Activated CD4-positive, alpha-beta memory T cell treated with anti-CD3 and anti-CD28 coated beads, Interleukin-2, amount 10 ng/mL, durations not matched to agents 7 days and 5 days (primary cell): Measurements from ENCODE around the gene RAB8B. TPM values are rescaled to one million over a fixed set of nuclear protein-coding genes. Genes with fewer than 3 reads are reported as not detected.

ENCODE experiments used
- CTCF ChIA-PET: fragments of 350-600 bp; sonication (Branson Sonifier 250); formaldehyde crosslinking; loops from one replicate; lab custom pipeline; 2021; ENCODE audit warnings: antibody characterized with exemption, inconsistent platforms; lab: Charles Lee
- POLR2A ChIA-PET: fragments of 350-600 bp; sonication (Branson Sonifier 250); formaldehyde crosslinking; loops from one replicate; lab custom pipeline; 2021; ENCODE audit warnings: antibody characterized with exemption; lab: Charles Lee
- DNase-seq: peaks from one replicate; pipeline ENCODE4 v3.0.0-alpha.2; 2020
- H3K27ac Mint-ChIP-seq: one replicate; pipeline ENCODE4 v1.8.0; 2021; ENCODE audit warnings: mild to moderate bottlenecking, mixed read lengths
- H3K27me3 Mint-ChIP-seq: one replicate; pipeline ENCODE4 v1.8.0; 2021; ENCODE audit warnings: mixed read lengths
- H3K36me3 Mint-ChIP-seq: one replicate; pipeline ENCODE4 v1.8.0; 2021; ENCODE audit warnings: low read depth, mixed read lengths
- H3K4me1 Mint-ChIP-seq: one replicate; pipeline ENCODE4 v1.8.0; 2021; ENCODE audit warnings: mixed read lengths
- H3K4me3 Mint-ChIP-seq: one replicate; pipeline ENCODE4 v1.8.0; 2021; ENCODE audit warnings: mild to moderate bottlenecking, mixed read lengths
- H3K9me3 Mint-ChIP-seq: one replicate; pipeline ENCODE4 v1.8.0; 2021; ENCODE audit warnings: mixed read lengths
- total RNA-seq, 2 experiments: library from RNA; stranded (reverse); gene quantifications; one replicate each; pipeline ENCODE4 v1.2.3, GENCODE V29; 2021

RAB8B gene
- total RNA-seq, 2 experiments from 2014 or later: 133 to 139 TPM

GRCh38 chr15:63218100-63218808, 28.8 kb downstream of the RAB8B start:
- peaks cover 41% of the 10 kb centered on the region for H3K36me3 Mint-ChIP-seq
- H3K27ac Mint-ChIP-seq: no peak overlapping the region
- H3K9me3 Mint-ChIP-seq: no peaks in the 10 kb centered on the region
- H3K4me1 Mint-ChIP-seq: peaks cover 41% of the 10 kb centered on the region
- ChIA-PET POLR2A (interaction anchor here (9.4 kb wide), 1 partner anchor 24 kb away, joined by 177 read pairs; no protein-coding TSS in a partner anchor), CTCF (interaction anchor here (0.5 to 1.6 kb wide), 2 partner anchors 21 to 24 kb away, joined by 3 to 4 read pairs; no protein-coding TSS in a partner anchor)
- no peak for DNase-seq
- H3K27me3 Mint-ChIP-seq: no peaks in the 10 kb centered on the region
- no peak overlapping the region for H3K4me3 Mint-ChIP-seq

GRCh38 chr15:63219196-63219710, 29.8 kb downstream of the RAB8B start:
- peaks cover 31% of the 10 kb centered on the region for H3K4me1 Mint-ChIP-seq
- H3K27ac Mint-ChIP-seq: no peak overlapping the region
- no peak for DNase-seq
- H3K27me3 Mint-ChIP-seq: no peaks in the 10 kb centered on the region
- H3K36me3 Mint-ChIP-seq: peaks cover 41% of the 10 kb centered on the region
- ChIA-PET CTCF (no interaction called here), POLR2A (no interaction called here)
- H3K9me3 Mint-ChIP-seq: no peaks in the 10 kb centered on the region
- H3K4me3 Mint-ChIP-seq: no peak overlapping the region

- ChIA-PET CTCF (no interaction called here), POLR2A (interaction anchor here (0.6 to 1.6 kb wide), 5 partner anchors 9 to 29 kb away, joined by 3 to 6 read pairs (median 4); no protein-coding TSS in a partner anchor)
- Mint-ChIP-seq H3K27me3 (no peaks in the 10 kb centered on the region), H3K4me1 (peaks cover 20% of the 10 kb centered on the region), H3K4me3 (no peak overlapping the region), H3K36me3 (peaks cover 53% of the 10 kb centered on the region), H3K9me3 (no peaks in the 10 kb centered on the region), H3K27ac (no peak overlapping the region)
- DNase-seq: no peak
Measured at GRCh38 chr15:63221346-63221745, 31.9 kb downstream of the RAB8B start.

GRCh38 chr15:63223463-63223862, 34.1 kb downstream of the RAB8B start:
- H3K27me3 Mint-ChIP-seq: no peaks in the 10 kb centered on the region
- DNase-seq: no peak
- no peak overlapping the region for H3K4me3 Mint-ChIP-seq
- H3K9me3 Mint-ChIP-seq: no peaks in the 10 kb centered on the region
- peaks cover 35% of the 10 kb centered on the region for H3K4me1 Mint-ChIP-seq
- no peak overlapping the region for H3K27ac Mint-ChIP-seq
- ChIA-PET POLR2A (no interaction called here), CTCF (no interaction called here)
- peaks cover 63% of the 10 kb centered on the region for H3K36me3 Mint-ChIP-seq

GRCh38 chr15:63225381-63225780, 36.0 kb downstream of the RAB8B start:
- Mint-ChIP-seq H3K4me1 (peaks cover 33% of the 10 kb centered on the region), H3K27me3 (no peaks in the 10 kb centered on the region), H3K27ac (no peak overlapping the region), H3K36me3 (peaks cover 50% of the 10 kb centered on the region), H3K4me3 (no peak overlapping the region), H3K9me3 (no peaks in the 10 kb centered on the region)
- CTCF ChIA-PET: interaction anchor here (1.3 kb wide), 1 partner anchor 177 kb away, joined by 3 read pairs; no protein-coding TSS in a partner anchor
- no peak for DNase-seq
- POLR2A ChIA-PET: interaction anchor here (0.6 kb wide), 1 partner anchor 34 kb away, joined by 3 read pairs; no protein-coding TSS in a partner anchor

GRCh38 chr15:63226155-63226883, 36.9 kb downstream of the RAB8B start:
- no peaks in the 10 kb centered on the region for H3K9me3 Mint-ChIP-seq
- ChIA-PET CTCF (interaction anchor here (1.3 kb wide), 1 partner anchor 178 kb away, joined by 3 read pairs; no protein-coding TSS in a partner anchor), POLR2A (interaction anchor here (9.3 kb wide), 1 partner anchor 32 kb away, joined by 122 read pairs; no protein-coding TSS in a partner anchor)
- no peak for DNase-seq
- H3K27me3 Mint-ChIP-seq: no peaks in the 10 kb centered on the region
- peaks cover 30% of the 10 kb centered on the region for H3K4me1 Mint-ChIP-seq
- H3K4me3 Mint-ChIP-seq: no peak overlapping the region
- H3K27ac Mint-ChIP-seq: no peak overlapping the region
- H3K36me3 Mint-ChIP-seq: peaks cover 45% of the 10 kb centered on the region

GRCh38 chr15:63226966-63227401, 37.6 kb downstream of the RAB8B start:
- H3K9me3 Mint-ChIP-seq: no peaks in the 10 kb centered on the region
- H3K4me3 Mint-ChIP-seq: no peak overlapping the region
- ChIA-PET CTCF (no interaction called here), POLR2A (interaction anchor here (9.3 kb wide), 1 partner anchor 32 kb away, joined by 122 read pairs; no protein-coding TSS in a partner anchor)
- peaks cover 33% of the 10 kb centered on the region for H3K4me1 Mint-ChIP-seq
- H3K27me3 Mint-ChIP-seq: no peaks in the 10 kb centered on the region
- DNase-seq: no peak
- H3K27ac Mint-ChIP-seq: no peak overlapping the region
- peaks cover 41% of the 10 kb centered on the region for H3K36me3 Mint-ChIP-seq

- POLR2A ChIA-PET: interaction anchor here (9.3 kb wide), 1 partner anchor 33 kb away, joined by 122 read pairs; no protein-coding TSS in a partner anchor
- Mint-ChIP-seq H3K4me3 (no peak overlapping the region), H3K36me3 (peaks cover 41% of the 10 kb centered on the region), H3K27ac (no peak overlapping the region), H3K27me3 (no peaks in the 10 kb centered on the region), H3K4me1 (peaks cover 40% of the 10 kb centered on the region), H3K9me3 (no peaks in the 10 kb centered on the region)
- CTCF ChIA-PET: no interaction called here
- no peak for DNase-seq
Measured at GRCh38 chr15:63227689-63228088, 38.3 kb downstream of the RAB8B start.

- Mint-ChIP-seq H3K9me3 (no peaks in the 10 kb centered on the region), H3K4me3 (no peak overlapping the region), H3K27me3 (no peaks in the 10 kb centered on the region), H3K27ac (peak overlapping the region; percentile 76), H3K36me3 (peaks cover 34% of the 10 kb centered on the region), H3K4me1 (peaks cover 62% of the 10 kb centered on the region)
- ChIA-PET CTCF (interaction anchor here (0.6 to 0.7 kb wide), 2 partner anchors 12 to 48 kb away, joined by 3 to 4 read pairs; no protein-coding TSS in a partner anchor), POLR2A (interaction anchor here (0.8 to 9.3 kb wide), 9 partner anchors 10 to 74 kb away, joined by 4 to 122 read pairs (median 6); partner anchors contain the start of genes RAB8B and RPS27L)
- DNase-seq: no peak
Measured at GRCh38 chr15:63231206-63231605, 41.8 kb downstream of the RAB8B start.

- ChIA-PET POLR2A (interaction anchor here (0.6 to 9.3 kb wide), 13 partner anchors 12 to 270 kb away, joined by 3 to 122 read pairs (median 5); partner anchors contain the start of genes RAB8B and RPS27L), CTCF (interaction anchor here (0.6 to 1.6 kb wide), 3 partner anchors 12 to 47 kb away, joined by 3 to 5 read pairs (median 4); no protein-coding TSS in a partner anchor)
- Mint-ChIP-seq H3K9me3 (no peaks in the 10 kb centered on the region), H3K36me3 (peaks cover 29% of the 10 kb centered on the region), H3K27me3 (no peaks in the 10 kb centered on the region), H3K4me3 (no peak overlapping the region), H3K27ac (peak overlapping the region; percentile 76), H3K4me1 (peaks cover 58% of the 10 kb centered on the region)
- no peak for DNase-seq
Measured at GRCh38 chr15:63231706-63232105, 42.3 kb downstream of the RAB8B start.

GRCh38 chr15:63232405-63232804, 43.0 kb downstream of the RAB8B start:
- Mint-ChIP-seq H3K36me3 (peaks cover 30% of the 10 kb centered on the region), H3K4me1 (peaks cover 58% of the 10 kb centered on the region), H3K9me3 (no peaks in the 10 kb centered on the region), H3K27ac (peak overlapping the region; percentile 76), H3K4me3 (no peak overlapping the region), H3K27me3 (no peaks in the 10 kb centered on the region)
- POLR2A ChIA-PET: interaction anchor here (0.8 to 9.3 kb wide), 14 partner anchors 11 to 269 kb away, joined by 3 to 122 read pairs (median 5); partner anchors contain the start of genes RAB8B and RPS27L
- CTCF ChIA-PET: interaction anchor here (0.9 to 1.6 kb wide), 2 partner anchors 12 to 45 kb away, joined by 5 read pairs; partner anchors contain the start of gene APH1B
- DNase-seq: no peak

GRCh38 chr15:63232943-63233342, 43.5 kb downstream of the RAB8B start:
- Mint-ChIP-seq H3K27me3 (no peaks in the 10 kb centered on the region), H3K27ac (peak overlapping the region; percentile 31), H3K4me1 (peaks cover 56% of the 10 kb centered on the region), H3K36me3 (peaks cover 29% of the 10 kb centered on the region), H3K9me3 (no peaks in the 10 kb centered on the region), H3K4me3 (no peak overlapping the region)
- DNase-seq: no peak
- ChIA-PET POLR2A (interaction anchor here (0.8 to 9.3 kb wide), 11 partner anchors 11 to 268 kb away, joined by 3 to 122 read pairs (median 5); partner anchors contain the start of gene RAB8B), CTCF (interaction anchor here (0.9 to 1.6 kb wide), 3 partner anchors 12 to 44 kb away, joined by 4 to 5 read pairs (median 5); partner anchors contain the start of gene APH1B)
